ENCODE data around the gene LENG1. TPM values are rescaled to one million over a fixed set of nuclear protein-coding genes. Genes with fewer than 3 reads are reported as not detected.
"Not testable (repeated sequence)": the region's sequence is repeated elsewhere in the genome, so short reads cannot be mapped to it uniquely, and the experiment has no call there.

The LENG1 gene
- polyA plus RNA-seq, 4 donors: 6.7 to 11.1 (median 9.6) TPM

GRCh38 chr19:54186934-54187381 lies 27.4 kb upstream of the LENG1 start:
- H3K36me3 ChIP-seq (ENCODE audit: control insufficient read depth in 3 of 3, insufficient read depth in 2 of 3, low read depth in 1 of 3, low read length in 3 of 3): peaks cover 0 to 49% (median 2%) of the 10 kb centered on the region in 3 donors
- no peaks in the 10 kb centered on the region for H3K27me3 ChIP-seq (ENCODE audit: control insufficient read depth in 3 of 3, insufficient read depth in 3 of 3, low read length in 3 of 3)
- peak overlapping the region; percentile 74 to 99 (median 92) for H3K27ac ChIP-seq (ENCODE audit: low read depth in 1 of 3, low read length in 2 of 3)
- peaks cover 7 to 26% (median 9%) of the 10 kb centered on the region in 3 donors for H3K4me1 ChIP-seq (ENCODE audit: control insufficient read depth in 3 of 3, insufficient read depth in 2 of 3, low read depth in 1 of 3, low read length in 2 of 3)
- peak overlapping the region in 2 of 3 donors; percentile 5 to 7 for H3K4me3 ChIP-seq (ENCODE audit: low read depth in 1 of 3, low read length in 3 of 3)
- DNase-seq: peak; percentile 94 to 95
- 26 to 68% (median 41%) methylated on average over 10 to 11 of the region's 11 CpGs for WGBS, 3 donors
- FAIRE-seq: no peak
- no peaks in the 10 kb centered on the region for H3K9me3 ChIP-seq (ENCODE audit: control insufficient read depth in 2 of 2, insufficient read depth in 1 of 2, low read depth in 1 of 2, low read length in 1 of 2)

GRCh38 chr19:54186351-54186750 lies 26.8 kb upstream of the LENG1 start:
- Histone ChIP-seq H3K4me1 (ENCODE audit: control insufficient read depth in 3 of 3, insufficient read depth in 2 of 3, low read depth in 1 of 3, low read length in 2 of 3) (peaks cover 5 to 21% (median 9%) of the 10 kb centered on the region in 3 donors), H3K36me3 (ENCODE audit: control insufficient read depth in 3 of 3, insufficient read depth in 2 of 3, low read depth in 1 of 3, low read length in 3 of 3) (peaks cover 0 to 45% (median 2%) of the 10 kb centered on the region in 3 donors), H3K4me3 (ENCODE audit: low read depth in 1 of 3, low read length in 3 of 3) (no peak overlapping the region), H3K27me3 (ENCODE audit: control insufficient read depth in 3 of 3, insufficient read depth in 3 of 3, low read length in 3 of 3) (no peaks in the 10 kb centered on the region), H3K9me3 (ENCODE audit: control insufficient read depth in 2 of 2, insufficient read depth in 1 of 2, low read depth in 1 of 2, low read length in 1 of 2) (no peaks in the 10 kb centered on the region), H3K27ac (ENCODE audit: low read depth in 1 of 3, low read length in 2 of 3) (peak overlapping the region; percentile 74 to 99 (median 92))
- FAIRE-seq (no peak), DNase-seq (no peak)
- 77 to 83% (median 82%) methylated on average over 8 of the region's 8 CpGs for WGBS, 3 donors

GRCh38 chr19:54183431-54183830 lies 23.9 kb upstream of the LENG1 start:
- no peak for FAIRE-seq
- 87 to 88% (median 88%) methylated on average over 8 to 11 of the region's 11 CpGs for WGBS, 3 donors
- no peak for DNase-seq
- Histone ChIP-seq H3K27me3 (ENCODE audit: control insufficient read depth in 3 of 3, insufficient read depth in 3 of 3, low read length in 3 of 3) (no peaks in the 10 kb centered on the region), H3K4me3 (ENCODE audit: low read depth in 1 of 3, low read length in 3 of 3) (no peak overlapping the region), H3K27ac (ENCODE audit: low read depth in 1 of 3, low read length in 2 of 3) (no peak overlapping the region), H3K9me3 (ENCODE audit: control insufficient read depth in 2 of 2, insufficient read depth in 1 of 2, low read depth in 1 of 2, low read length in 1 of 2) (no peaks in the 10 kb centered on the region), H3K4me1 (ENCODE audit: control insufficient read depth in 3 of 3, insufficient read depth in 2 of 3, low read depth in 1 of 3, low read length in 2 of 3) (peaks cover 5 to 29% (median 5%) of the 10 kb centered on the region in 3 donors), H3K36me3 (ENCODE audit: control insufficient read depth in 3 of 3, insufficient read depth in 2 of 3, low read depth in 1 of 3, low read length in 3 of 3) (peaks cover 4 to 74% (median 10%) of the 10 kb centered on the region in 3 donors)

GRCh38 chr19:54181894-54182293 lies 22.4 kb upstream of the LENG1 start:
- FAIRE-seq; H3K9me3 ChIP-seq (ENCODE audit: control insufficient read depth in 2 of 2, insufficient read depth in 1 of 2, low read depth in 1 of 2, low read length in 1 of 2); H3K4me3 ChIP-seq (ENCODE audit: low read depth in 1 of 3, low read length in 3 of 3); DNase-seq; H3K27ac ChIP-seq (ENCODE audit: low read depth in 1 of 3, low read length in 2 of 3); H3K27me3 ChIP-seq (ENCODE audit: control insufficient read depth in 3 of 3, insufficient read depth in 3 of 3, low read length in 3 of 3): not testable (repeated sequence)
- Histone ChIP-seq H3K36me3 (ENCODE audit: control insufficient read depth in 3 of 3, insufficient read depth in 2 of 3, low read depth in 1 of 3, low read length in 3 of 3) (peaks cover 4 to 75% (median 12%) of the 10 kb centered on the region in 3 donors), H3K4me1 (ENCODE audit: control insufficient read depth in 3 of 3, insufficient read depth in 2 of 3, low read depth in 1 of 3, low read length in 2 of 3) (peaks cover 0 to 15% (median 2%) of the 10 kb centered on the region in 3 donors)
- WGBS, 3 donors: 86 to 93% (median 93%) methylated on average over 3 of the region's 3 CpGs

- no peaks in the 10 kb centered on the region for H3K27me3 ChIP-seq (ENCODE audit: control insufficient read depth in 3 of 3, insufficient read depth in 3 of 3, low read length in 3 of 3)
- WGBS, 3 donors: 95 to 96% (median 96%) methylated on average over 33 to 37 of the region's 37 CpGs
- H3K9me3 ChIP-seq (ENCODE audit: control insufficient read depth in 2 of 2, insufficient read depth in 1 of 2, low read depth in 1 of 2, low read length in 1 of 2): no peaks in the 10 kb centered on the region
- peaks cover 0 to 8% (median 0%) of the 10 kb centered on the region in 3 donors for H3K4me1 ChIP-seq (ENCODE audit: control insufficient read depth in 3 of 3, insufficient read depth in 2 of 3, low read depth in 1 of 3, low read length in 2 of 3)
- no peak for FAIRE-seq
- H3K27ac ChIP-seq (ENCODE audit: low read depth in 1 of 3, low read length in 2 of 3): peak overlapping the region in 1 of 3 donors; percentile 25
- H3K4me3 ChIP-seq (ENCODE audit: low read depth in 1 of 3, low read length in 3 of 3): no peak overlapping the region
- no peak for DNase-seq
- peaks cover 4 to 76% (median 12%) of the 10 kb centered on the region in 3 donors for H3K36me3 ChIP-seq (ENCODE audit: control insufficient read depth in 3 of 3, insufficient read depth in 2 of 3, low read depth in 1 of 3, low read length in 3 of 3)
Measured at GRCh38 chr19:54180691-54181091, 21.2 kb upstream of the LENG1 start.

DNA sequence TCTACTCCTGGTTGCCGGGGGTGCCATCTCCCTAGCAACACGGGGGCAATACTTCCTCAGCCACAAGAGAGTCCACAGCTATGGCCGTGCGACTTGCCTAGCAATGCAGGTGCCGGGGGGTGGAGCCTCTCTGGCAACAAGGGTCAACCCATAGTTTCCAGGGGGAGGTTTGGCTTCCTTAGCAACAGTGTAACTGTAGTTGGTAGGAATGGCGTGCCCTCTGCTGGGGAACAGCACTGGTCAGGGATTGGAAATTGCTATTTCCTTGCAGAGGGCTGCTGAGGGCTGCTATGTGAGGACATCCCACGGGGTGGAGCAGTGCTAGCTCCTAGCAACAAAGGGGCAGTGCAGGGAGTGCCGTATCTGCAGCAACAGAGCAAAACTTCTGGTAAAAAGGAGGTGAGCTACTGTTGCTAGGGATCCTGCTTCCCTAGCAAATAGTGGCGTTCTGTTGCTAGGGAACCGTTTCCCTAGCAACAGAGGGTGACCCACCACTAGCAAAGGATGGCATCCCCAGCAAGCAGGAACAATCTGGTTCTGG lies 20.5 kb upstream of the LENG1 start:
- Histone ChIP-seq H3K4me3 (ENCODE audit: low read depth in 1 of 3, low read length in 3 of 3) (no peak overlapping the region), H3K27ac (ENCODE audit: low read depth in 1 of 3, low read length in 2 of 3) (peak overlapping the region in 2 of 3 donors; percentile 41 to 45), H3K4me1 (ENCODE audit: control insufficient read depth in 3 of 3, insufficient read depth in 2 of 3, low read depth in 1 of 3, low read length in 2 of 3) (peaks cover 0 to 8% (median 0%) of the 10 kb centered on the region in 3 donors), H3K36me3 (ENCODE audit: control insufficient read depth in 3 of 3, insufficient read depth in 2 of 3, low read depth in 1 of 3, low read length in 3 of 3) (peaks cover 4 to 76% (median 12%) of the 10 kb centered on the region in 3 donors), H3K27me3 (ENCODE audit: control insufficient read depth in 3 of 3, insufficient read depth in 3 of 3, low read length in 3 of 3) (no peaks in the 10 kb centered on the region), H3K9me3 (ENCODE audit: control insufficient read depth in 2 of 2, insufficient read depth in 1 of 2, low read depth in 1 of 2, low read length in 1 of 2) (no peaks in the 10 kb centered on the region)
- 28 to 43% (median 33%) methylated on average over 10 of the region's 10 CpGs for WGBS, 3 donors
- DNase-seq: peak; percentile 81 to 93
- no peak for FAIRE-seq

DNA sequence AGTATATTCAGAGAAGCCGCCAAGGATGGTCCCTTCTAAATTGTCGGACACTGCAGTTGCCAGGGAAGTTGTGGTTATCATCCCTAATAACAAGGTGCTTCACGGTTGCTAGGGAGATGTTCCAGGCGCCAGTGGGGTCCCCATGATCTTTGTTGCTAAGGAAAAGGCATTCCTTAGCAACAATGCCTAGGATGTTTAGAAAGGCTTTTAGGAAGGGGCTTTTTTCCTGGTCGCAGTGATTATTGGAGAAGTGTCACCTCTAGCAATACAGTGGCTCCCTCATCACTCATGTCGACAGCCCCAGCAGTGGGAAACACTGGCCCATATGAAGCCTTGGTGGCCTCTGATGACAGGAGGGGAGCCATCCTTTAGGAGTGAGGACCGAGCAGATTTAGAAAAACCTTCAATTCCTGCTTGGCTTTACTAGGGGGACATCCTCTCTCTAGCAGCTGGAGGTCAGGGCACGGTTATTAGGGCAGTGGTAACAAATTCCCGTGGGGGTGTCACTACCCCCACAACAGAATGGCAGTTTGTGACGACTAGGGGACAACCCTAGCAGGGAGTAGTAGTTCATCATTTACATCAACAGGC lies 19.8 kb upstream of the LENG1 start:
- no peak for DNase-seq
- Histone ChIP-seq H3K27ac (ENCODE audit: low read depth in 1 of 3, low read length in 2 of 3) (peak overlapping the region in 2 of 3 donors; percentile 41 to 45), H3K27me3 (ENCODE audit: control insufficient read depth in 3 of 3, insufficient read depth in 3 of 3, low read length in 3 of 3) (no peaks in the 10 kb centered on the region), H3K4me1 (ENCODE audit: control insufficient read depth in 3 of 3, insufficient read depth in 2 of 3, low read depth in 1 of 3, low read length in 2 of 3) (peaks cover 0 to 8% (median 0%) of the 10 kb centered on the region in 3 donors), H3K9me3 (ENCODE audit: control insufficient read depth in 2 of 2, insufficient read depth in 1 of 2, low read depth in 1 of 2, low read length in 1 of 2) (no peaks in the 10 kb centered on the region), H3K4me3 (ENCODE audit: low read depth in 1 of 3, low read length in 3 of 3) (no peak overlapping the region), H3K36me3 (ENCODE audit: control insufficient read depth in 3 of 3, insufficient read depth in 2 of 3, low read depth in 1 of 3, low read length in 3 of 3) (peaks cover 4 to 73% (median 12%) of the 10 kb centered on the region in 3 donors)
- 78 to 85% (median 81%) methylated on average over 10 of the region's 10 CpGs for WGBS, 3 donors
- no peak for FAIRE-seq

- Histone ChIP-seq H3K27ac (ENCODE audit: low read depth in 1 of 3, low read length in 2 of 3) (no peak overlapping the region), H3K4me3 (ENCODE audit: low read depth in 1 of 3, low read length in 3 of 3) (no peak overlapping the region), H3K36me3 (ENCODE audit: control insufficient read depth in 3 of 3, insufficient read depth in 2 of 3, low read depth in 1 of 3, low read length in 3 of 3) (peaks cover 4 to 72% (median 12%) of the 10 kb centered on the region in 3 donors), H3K9me3 (ENCODE audit: control insufficient read depth in 2 of 2, insufficient read depth in 1 of 2, low read depth in 1 of 2, low read length in 1 of 2) (no peaks in the 10 kb centered on the region), H3K4me1 (ENCODE audit: control insufficient read depth in 3 of 3, insufficient read depth in 2 of 3, low read depth in 1 of 3, low read length in 2 of 3) (peaks cover 0 to 8% (median 0%) of the 10 kb centered on the region in 3 donors), H3K27me3 (ENCODE audit: control insufficient read depth in 3 of 3, insufficient read depth in 3 of 3, low read length in 3 of 3) (no peaks in the 10 kb centered on the region)
- FAIRE-seq (no peak), DNase-seq (no peak)
- WGBS, 3 donors: 82 to 87% (median 84%) methylated on average over 23 of the region's 23 CpGs
Measured at GRCh38 chr19:54178581-54179261, 19.2 kb upstream of the LENG1 start.

Data from small intestine (tissue), 7 donors.